DMS79 treated with DMSO at 0.1 percent for 48 hours (cell line): ENCODE results near the gene KRTAP22-2.

Experiments
- DNase-seq: peaks from one replicate; lab custom pipeline; 2025; lab: John Stamatoyannopoulos, UW

The KRTAP22-2 gene

DNA sequence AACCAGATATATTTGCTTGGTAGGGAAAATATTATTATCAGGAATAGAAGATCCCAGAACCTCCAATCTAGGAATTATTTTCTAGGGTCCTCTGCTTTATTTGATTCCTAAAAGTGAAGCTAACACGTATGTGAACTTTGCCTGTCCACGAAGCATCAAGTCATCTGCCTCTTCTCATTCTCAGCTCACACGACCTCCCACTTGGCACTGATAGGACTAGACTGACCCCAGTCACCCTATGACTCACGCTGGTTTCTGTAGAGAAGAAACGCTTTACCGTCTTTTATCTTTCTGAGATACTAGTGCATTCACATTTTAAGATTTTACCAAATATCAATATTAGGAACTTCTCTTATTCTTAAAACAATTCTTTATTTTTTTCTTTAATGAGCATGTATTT lies 27.1 kb downstream of the KRTAP22-2 start:
- no peak for DNase-seq

- DNase-seq = no peak
These were observed 28.2 kb downstream of the KRTAP22-2 start for GRCh38 chr21:30561957-30562356.

DNA sequence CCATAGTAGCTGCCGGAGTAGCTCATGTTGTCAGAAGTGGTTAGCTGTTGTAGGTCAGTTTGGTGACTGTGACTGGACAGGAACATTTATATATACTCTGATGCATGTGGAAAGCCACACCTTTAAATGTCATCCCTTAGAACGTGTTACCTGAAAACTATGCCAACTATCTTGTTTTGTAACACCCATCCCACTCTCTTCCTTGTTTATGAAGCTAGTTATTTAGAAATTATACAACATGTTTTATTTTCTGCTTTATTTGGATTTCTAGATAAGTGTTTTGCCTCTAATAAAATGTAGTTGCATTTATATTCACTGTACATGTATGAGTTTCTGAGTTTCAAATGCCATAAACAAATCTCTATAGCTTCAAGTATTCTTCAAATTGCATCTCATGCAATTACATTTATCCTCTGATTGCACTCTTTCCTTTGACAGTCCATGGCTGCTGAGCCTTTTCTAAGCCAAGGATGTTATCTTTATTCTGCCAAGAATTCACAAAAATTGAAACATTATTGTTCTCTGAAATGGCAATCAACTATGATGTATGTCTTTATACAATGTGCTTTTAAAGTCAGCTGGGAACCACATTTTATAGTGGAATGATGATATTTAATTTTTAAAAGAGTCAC lies 28.8 kb downstream of the KRTAP22-2 start, which contains the start of gene KRTAP19-7:
TSS of gene KRTAP19-7 (minus strand) at position 51 of the 632 bp plus-strand sequence. CDS start at position 26, 25 bp downstream.
- no peak for DNase-seq

DNA sequence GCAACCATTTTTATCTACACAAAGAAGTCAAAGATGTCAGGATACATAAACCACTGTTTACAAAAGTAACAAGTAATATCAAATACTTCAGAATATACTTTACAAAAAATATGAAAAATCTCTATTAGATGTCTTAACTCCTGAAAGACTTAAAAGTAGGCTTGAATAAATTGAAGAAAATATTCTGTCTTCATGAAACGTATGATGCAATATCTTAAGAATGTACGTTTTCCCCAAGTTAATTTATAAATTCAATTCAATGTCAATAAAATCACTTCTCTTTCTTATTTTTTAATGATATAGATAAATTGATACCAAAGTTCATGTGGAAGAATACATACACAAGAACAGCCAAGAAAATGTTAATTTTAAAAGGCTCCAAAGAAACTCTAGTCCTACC lies 35.1 kb downstream of the KRTAP22-2 start:
- no peak for DNase-seq

DNA sequence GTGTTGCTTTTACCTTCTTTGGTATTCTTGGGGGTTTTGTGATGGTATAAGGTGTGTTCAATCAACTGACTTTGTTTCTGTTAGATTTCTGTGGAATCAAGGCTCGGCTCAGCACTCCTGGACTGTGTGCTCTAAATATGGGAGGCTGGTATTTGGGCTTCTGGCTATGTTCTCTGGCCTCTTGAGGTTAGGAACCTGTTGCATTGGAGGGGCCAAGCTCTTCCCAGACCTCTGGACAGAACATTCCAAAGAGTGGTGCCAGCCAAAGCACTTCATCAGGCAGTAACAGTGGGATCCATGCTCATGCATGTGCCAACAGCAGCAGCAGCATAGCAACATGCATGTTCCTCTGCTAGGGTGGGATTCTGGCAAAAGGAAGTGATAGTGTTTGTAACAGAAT lies 37.4 kb downstream of the KRTAP22-2 start:
- no peak for DNase-seq

DNA sequence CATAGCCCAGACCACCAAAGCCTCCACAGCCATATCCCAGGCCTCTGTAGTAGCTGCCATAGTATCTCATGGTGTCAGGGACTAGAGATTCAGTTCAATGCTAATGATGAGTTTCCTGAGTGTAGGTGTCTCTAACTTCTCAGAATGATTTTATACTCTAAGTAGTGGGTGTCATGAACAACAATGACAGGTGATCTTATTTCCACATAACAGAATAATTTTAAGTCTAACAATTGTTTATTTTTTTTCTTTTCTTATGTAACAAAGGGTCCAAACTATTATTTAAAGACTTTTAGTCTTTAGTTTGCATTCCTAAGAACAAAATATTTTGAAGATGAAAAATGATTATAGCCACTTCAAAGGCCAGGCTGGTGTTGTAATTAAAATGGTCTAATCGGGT lies 48.4 kb downstream of the KRTAP22-2 start, which contains the start of gene KRTAP19-6:
TSS of gene KRTAP19-6 (minus strand) at position 101 of the 400 bp plus-strand sequence. CDS start at position 70, 31 bp downstream.
- DNase-seq = no peak
